Measurements from ENCODE around the gene ADAM22. TPM values are rescaled to one million over a fixed set of nuclear protein-coding genes. Genes with fewer than 3 reads are reported as not detected.
"Not testable (repeated sequence)": the region's sequence is repeated elsewhere in the genome, so short reads cannot be mapped to it uniquely, and the experiment has no call there.

The ADAM22 gene
- total RNA-seq, 1 donor = 1.3 TPM

DNA sequence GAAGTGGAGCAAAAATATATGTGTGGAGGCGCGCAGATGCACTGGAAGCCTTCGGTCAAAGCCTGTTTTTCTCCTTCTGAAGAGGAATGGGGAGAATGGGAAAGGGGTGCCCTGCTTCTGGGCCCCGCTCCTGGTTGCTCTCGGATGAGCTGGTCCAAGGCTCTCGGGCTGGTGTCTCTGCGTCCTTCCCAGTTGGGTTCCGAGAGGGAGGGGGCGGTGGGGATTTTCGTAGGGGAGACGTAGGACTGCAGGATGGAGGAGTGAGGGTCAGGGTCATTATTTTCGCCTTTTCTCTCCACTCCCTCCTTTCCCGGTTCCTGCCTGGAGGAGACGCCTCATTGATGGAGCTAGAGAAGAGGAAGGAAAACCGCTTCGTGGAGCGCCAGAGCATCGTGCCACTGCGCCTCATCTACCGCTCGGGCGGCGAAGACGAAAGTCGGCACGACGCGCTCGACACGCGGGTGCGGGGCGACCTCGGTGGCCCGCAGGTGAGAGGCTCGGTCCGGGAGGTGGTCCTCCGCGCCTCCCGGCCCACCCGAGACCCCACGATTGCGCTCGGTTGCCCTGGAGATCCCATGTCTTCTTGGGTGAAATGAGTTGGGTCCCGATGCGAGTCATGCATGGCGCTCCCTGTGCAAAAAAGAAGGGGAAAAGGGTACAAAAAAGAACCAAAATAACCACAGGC is 790 bp downstream of the ADAM22 start:
- TF ChIP-seq CTCF (IDR thresholded peaks at IDR 0.05; ENCODE audit: insufficient read depth, low read depth, low read length) = no peak
- H3K4me3 ChIP-seq (ENCODE audit: low read depth, low read length) = peak overlapping the region; percentile 59
- peak; percentile 14 for DNase-seq (ENCODE audit: low read depth)

DNA sequence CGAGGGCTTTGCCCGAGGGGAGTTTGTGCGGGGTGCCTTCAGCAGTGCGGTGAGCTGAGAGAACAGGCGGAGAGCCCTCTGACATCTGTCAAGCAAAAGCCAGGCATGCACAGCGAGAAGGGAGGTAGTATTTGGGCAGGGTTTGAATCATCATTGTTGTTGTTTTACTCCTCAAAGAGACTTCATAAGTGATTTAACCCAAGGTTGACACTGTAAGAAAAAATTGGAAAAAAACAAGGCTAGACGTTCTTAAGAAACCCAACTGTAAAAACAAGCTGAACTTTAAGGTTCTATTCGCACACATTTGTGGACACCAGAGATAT is 1.3 kb downstream of the ADAM22 start:
- no peak for DNase-seq (ENCODE audit: low read depth)
- peak overlapping the region; percentile 59 for H3K4me3 ChIP-seq (ENCODE audit: low read depth, low read length)
- TF ChIP-seq CTCF (IDR thresholded peaks at IDR 0.05; ENCODE audit: insufficient read depth, low read depth, low read length) = no peak

- no peak overlapping the region for H3K4me3 ChIP-seq (ENCODE audit: low read depth, low read length)
- DNase-seq (ENCODE audit: low read depth) = no peak
- TF ChIP-seq CTCF (IDR thresholded peaks at IDR 0.05; ENCODE audit: insufficient read depth, low read depth, low read length) = no peak
These were observed 7.1 kb downstream of the ADAM22 start for GRCh38 chr7:87941138-87941537.

- TF ChIP-seq CTCF (IDR thresholded peaks at IDR 0.05; ENCODE audit: insufficient read depth, low read depth, low read length) = no peak
- DNase-seq (ENCODE audit: low read depth) = no peak
- H3K4me3 ChIP-seq (ENCODE audit: low read depth, low read length) = no peak overlapping the region
These were observed 10.5 kb downstream of the ADAM22 start for GRCh38 chr7:87944547-87944946.

- H3K4me3 ChIP-seq (ENCODE audit: low read depth, low read length); DNase-seq (ENCODE audit: low read depth): not testable (repeated sequence)
These were observed 11.9 kb downstream of the ADAM22 start for GRCh38 chr7:87945926-87946325.

DNA sequence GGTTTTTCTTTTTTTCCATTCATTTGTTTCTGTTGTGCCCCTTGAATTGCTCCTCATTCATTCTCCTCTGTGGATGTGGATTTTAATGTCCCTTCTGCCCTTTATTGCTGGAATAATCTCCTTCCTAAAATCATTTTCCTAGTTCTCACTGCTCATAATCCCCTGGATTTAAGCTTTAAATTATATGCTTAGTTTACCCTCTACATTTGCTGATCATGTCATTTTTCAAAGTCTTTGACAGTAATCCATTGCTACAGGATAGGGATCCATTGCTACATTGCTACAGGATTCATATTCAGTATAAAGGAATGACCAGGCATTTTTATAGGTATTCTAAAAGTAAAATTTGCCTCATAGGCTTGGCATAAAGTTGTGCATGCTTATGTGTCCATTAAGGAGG is 14.3 kb downstream of the ADAM22 start:
- H3K4me3 ChIP-seq (ENCODE audit: low read depth, low read length) = no peak overlapping the region
- no peak for TF ChIP-seq CTCF (IDR thresholded peaks at IDR 0.05; ENCODE audit: insufficient read depth, low read depth, low read length)
- no peak for DNase-seq (ENCODE audit: low read depth)

DNA sequence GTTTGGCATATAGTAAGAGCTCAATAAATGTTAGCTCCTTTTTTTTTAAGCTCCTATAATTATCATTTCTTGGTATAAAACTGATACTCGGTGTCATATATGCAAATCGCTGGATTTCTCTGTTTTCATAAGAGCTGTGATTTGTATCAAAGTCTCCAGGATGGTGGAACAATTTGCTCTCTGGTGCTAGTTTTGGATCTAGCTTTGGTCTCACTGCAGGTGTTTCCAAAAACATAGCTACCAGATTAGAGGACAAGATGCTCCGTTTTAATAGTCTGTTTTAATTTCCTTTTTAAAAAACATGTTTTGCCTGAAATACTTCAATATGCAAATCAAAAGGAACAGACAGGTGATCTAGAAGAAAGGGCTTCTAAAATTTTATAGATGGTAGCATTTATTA is 25.3 kb downstream of the ADAM22 start:
- TF ChIP-seq CTCF (IDR thresholded peaks at IDR 0.05; ENCODE audit: insufficient read depth, low read depth, low read length) = no peak
- no peak overlapping the region for H3K4me3 ChIP-seq (ENCODE audit: low read depth, low read length)
- DNase-seq (ENCODE audit: low read depth) = no peak
